ENCODE measurements around the gene FDX2. TPM values are rescaled to one million over a fixed set of nuclear protein-coding genes. Genes with fewer than 3 reads are reported as not detected.

The FDX2 gene
- polyA plus RNA-seq, 4 donors = 12.7 to 25.3 (median 15.8) TPM

DNA sequence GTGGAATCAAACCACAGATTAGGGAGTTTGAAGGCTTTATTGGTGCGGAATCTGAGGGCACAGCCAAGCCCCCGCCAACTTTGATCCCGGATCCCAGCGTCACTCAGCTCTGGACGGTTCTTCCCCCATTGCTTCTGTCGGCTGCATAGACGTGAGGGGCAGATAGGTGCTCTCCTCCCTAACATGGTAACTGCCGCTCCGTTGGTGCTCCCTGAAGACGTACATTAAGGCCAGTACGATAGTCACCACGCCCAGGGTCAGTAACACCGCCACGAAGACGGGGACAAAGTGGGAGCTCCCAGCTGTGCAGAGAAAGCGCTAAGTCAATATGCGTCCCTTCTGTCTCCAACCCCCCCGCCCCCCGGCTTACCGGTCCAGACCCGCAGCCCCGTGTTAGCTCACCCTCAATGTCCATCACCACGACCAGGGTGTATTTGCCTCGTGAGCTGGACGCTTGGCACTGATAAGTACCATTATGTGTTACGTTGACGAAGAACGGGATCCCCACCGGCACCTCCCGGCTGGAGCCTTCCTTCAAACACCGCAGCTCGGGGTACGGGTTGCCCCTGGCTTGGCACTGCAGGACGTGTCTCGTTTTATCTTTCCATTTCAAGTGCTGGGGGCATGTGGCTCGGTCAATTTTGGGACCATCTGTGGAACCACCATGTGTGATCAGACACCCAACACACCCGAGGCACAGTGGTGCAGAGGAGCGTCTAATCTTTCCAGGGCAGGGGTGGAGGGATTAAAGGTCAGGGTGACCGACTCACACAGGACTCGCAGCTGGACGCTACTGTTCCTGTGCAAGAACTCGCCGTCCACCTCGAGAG is 18.2 kb upstream of the FDX2 start:
- DNase-seq (ENCODE audit: low read depth in 4 of 4, low spot score in 3 of 4) = no peak

DNA sequence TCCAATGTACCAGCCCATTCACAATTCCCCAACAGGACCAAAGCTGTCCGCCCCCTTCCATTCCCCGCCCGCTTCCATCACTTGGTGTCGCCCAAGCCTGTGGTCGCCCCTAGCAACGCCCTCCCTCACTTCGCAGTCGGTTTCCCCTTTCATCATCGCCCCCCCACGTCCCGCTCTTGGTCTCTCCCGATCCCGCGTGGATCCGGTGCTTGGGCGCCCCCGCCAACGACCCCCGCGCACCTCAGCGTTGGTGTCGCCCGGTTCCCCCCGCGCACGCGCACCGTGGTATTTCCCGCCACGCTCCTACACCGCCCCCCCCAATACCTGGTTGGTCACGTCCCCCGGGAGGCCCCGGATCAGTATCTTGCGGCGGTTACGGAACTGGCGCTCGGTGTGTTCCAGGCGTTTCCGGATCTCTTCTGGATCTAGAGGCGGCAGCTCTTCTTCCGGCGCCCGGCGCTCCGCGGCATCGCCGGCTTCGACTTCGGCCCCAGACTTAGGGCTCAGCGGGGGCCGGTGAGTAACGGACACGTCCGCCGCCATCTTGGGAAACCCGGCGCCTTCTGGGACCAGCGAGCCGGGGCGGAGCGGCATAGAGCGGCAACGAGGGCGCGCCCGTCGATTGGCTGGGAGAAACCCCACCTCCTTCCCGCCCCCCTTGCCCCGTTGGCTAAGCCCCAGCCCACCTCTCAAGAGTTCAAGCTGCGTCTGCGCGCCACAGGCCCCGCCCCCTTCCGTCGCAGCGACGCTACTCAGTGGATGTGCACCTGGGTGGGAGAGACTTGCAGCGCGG is 17.3 kb upstream of the FDX2 start, which contains the start of gene RAVER1:
RAVER1 (minus strand) TSS at position 565 of the 793 bp plus-strand sequence; CDS start at position 543, 22 bp downstream.
- DNase-seq (ENCODE audit: low read depth in 4 of 4, low spot score in 3 of 4) = peak; percentile 89 to 94 (median 92)

DNA sequence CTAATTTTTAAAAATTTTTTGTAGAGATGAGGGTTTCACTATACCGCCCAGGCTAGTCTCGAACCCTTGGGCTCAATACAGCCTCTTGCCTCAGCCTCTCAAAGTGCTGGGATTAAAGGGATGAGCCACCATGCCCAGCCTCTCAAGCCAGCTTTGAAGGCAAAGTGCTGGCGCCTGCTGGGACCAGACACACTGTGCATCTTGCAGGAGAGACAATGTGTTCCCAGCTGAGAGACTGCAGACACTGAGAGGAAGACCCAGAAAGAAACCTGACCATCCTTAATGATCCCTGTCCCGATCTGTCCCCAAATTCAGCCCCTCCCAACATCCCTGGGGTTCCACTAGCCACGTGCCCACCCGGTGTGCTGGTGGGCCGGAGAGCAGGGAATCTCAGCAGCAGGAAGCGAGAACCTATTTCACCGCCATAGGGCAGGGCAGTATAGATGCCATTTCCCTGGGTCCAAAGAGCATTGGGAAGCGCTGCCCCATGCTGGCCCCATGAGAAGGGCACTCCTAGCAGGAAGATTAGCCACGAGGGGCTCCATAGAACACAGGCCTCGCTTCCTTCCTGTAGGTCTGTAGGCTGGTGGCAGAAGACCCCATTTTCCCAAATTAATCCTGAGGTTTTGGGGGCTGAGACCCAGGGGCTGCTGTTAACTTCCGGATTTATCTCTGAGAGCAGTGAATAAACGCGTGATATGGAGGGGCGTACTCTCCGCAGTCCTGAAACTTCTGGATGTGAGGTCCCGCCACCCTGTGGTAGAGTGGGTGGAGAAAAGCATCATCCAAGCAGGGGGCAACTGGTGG is 16.5 kb upstream of the FDX2 start:
- DNase-seq (ENCODE audit: low read depth in 4 of 4, low spot score in 3 of 4) = no peak

DNA sequence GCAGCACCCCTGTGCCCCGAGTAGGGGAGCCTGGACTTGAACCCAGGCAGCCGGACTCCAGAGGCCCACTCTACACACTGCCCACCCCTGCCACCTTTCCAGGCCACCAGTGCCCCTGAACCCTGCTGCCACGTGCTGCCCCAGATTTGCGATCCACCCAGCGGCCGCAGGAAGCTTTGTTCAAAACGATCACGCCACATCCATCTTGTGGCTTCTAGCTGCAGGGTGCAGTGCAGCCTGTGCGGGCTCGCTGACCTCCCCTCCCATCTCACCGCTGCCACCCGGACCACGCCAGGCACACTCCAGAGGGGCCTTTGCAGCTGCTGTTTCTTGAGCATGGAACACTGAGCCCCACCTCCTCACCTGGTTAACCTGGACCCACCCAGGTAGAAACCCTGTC is 13.7 kb upstream of the FDX2 start:
- no peak for DNase-seq (ENCODE audit: low read depth in 4 of 4, low spot score in 3 of 4)

DNA sequence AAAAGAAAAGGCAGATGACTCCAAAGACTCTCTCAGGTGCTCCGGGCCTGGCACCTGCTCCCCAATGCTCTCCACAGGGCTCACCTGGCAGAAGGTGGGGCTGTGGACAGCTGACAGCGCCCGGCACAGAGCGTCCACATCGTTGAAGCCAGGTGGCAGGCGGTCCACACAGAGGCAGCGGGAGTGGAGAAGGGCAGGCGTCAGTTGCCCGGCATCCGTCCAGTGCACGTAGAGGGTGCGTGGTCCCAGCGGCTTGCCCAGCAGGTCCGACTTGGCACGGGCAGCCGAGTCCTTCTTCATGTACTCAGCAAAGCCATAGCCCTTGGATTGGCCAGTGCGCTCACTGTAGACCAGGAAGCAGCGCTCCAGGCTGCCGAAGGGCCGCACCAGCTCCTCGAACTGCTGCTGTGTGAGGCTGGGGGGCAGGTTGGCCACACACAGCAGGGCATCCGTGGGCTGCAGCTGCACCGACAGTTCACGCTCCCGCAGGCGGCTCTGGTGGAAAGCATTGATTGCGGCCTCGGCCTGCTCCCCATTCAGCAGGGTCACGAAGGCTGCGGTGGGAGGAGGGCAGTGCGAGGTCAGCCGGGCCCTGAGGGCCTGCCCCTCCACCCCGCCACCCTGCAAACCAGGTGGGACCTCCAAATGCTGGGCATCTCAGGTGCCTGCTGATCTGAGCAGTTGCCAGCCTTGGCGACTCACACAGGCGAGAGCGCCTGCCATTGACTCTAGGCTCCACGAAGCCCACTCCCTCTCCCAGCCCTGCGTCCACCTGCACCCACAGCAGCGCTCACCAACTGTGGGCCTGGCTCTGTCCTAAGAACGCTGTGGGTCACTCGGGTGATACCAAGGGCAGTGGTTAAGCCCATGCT is 13.0 kb upstream of the FDX2 start:
- no peak for DNase-seq (ENCODE audit: low read depth in 4 of 4, low spot score in 3 of 4)

DNA sequence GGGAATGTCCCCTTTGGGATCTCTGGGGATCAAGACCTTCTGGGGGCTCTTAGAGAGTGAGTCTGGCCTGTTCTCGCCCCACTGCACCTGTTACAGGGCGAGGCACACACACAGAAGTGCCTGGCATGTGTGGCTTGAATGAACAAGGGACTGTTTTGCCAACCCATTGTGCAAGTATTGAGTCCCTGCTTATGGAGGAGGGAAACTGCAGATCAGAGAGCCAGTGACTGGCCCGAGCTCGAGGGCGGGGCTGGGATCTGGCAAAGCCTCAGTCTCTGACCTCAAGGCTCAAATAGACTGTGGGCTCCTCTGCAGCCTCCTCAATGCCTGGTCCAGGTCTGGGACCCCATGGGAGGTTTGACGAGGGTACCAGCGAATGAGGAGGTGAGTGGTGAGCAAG is 12.0 kb upstream of the FDX2 start:
- DNase-seq (ENCODE audit: low read depth in 4 of 4, low spot score in 3 of 4) = no peak

DNA sequence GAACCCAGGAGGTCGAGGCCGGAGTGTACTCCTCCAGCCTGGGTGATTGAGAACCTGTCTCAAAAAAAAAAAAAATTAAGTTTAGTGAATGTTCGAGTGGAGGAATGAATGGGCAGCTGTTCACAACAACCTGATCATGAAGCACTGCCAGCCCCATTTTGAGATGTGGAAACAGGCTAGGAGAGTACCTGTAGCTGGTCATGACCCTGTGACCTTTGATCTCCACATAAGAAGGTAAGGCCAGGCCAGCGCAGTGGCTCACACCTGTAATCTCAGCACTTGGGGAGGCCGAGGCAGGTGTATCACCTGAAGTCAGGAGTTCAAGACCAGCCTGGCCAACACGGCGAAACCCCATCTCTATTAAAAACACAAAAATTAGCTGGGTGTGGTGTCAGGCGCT is 9.9 kb upstream of the FDX2 start:
- DNase-seq (ENCODE audit: low read depth in 4 of 4, low spot score in 3 of 4) = no peak

DNA sequence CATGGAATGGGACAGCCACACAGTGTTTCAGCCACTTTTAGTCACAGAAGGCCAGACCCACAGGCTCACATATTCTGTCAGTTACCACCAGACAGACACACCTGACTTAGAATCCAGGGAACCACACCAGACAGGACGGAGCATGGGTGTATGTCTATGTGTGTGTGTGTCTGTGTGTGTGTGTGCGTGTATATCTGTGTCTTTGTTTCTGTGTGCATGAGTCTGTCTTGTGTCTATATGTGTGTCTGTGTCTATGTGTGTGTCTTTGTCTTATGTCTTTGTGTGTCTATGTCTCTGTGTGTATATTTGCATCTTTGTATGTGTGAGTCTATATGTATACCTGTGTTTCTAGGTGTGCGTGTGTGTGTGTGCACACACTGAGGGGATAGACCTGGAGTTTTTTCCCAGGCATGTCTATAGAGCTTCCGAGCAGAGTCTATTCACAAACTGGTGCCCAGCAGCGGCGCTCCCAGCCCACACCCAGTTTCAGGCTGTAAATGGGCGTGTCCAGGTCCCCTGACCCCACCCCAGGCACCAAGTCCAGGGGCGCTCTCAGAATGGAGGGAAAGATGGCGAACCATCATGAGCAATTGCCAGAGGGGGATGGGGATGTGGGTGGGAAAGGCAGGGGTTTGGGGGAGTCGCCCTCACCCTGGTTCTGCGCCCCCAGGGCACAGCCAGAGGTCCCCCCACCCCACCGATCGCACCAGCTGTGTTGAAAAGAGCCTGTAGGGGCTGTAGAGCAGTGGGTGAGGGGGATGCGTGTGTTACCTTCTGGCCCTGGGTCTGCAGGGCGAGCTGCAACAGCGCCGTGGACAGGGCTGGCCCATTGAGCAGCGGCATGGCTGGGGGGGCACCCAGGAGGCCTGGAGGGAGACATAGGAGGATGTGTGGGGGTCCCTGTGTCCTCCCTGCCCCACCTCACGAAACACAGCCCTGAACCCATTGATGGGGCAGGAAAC is 6.3 kb upstream of the FDX2 start:
- no peak for DNase-seq (ENCODE audit: low read depth in 4 of 4, low spot score in 3 of 4)

DNA sequence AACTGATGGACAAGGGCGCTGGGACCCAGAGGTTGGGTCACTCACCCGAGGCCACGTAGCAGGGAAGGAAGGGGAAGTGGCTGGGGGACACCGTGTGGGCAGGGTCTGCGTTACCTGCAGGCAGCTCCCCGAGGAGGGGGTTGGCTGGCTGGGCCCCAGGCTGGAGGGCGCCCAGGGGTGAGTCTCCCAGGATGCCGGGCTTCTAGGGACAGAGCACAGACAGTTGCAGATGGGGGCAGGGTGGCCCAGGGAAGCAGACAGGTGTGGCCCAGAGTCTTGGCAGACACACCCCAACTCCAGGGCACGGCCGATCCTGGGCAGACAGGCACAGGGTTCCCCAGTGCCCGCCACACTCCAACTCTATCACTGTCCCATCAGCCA is 5.6 kb upstream of the FDX2 start:
- DNase-seq (ENCODE audit: low read depth in 4 of 4, low spot score in 3 of 4) = no peak

DNA sequence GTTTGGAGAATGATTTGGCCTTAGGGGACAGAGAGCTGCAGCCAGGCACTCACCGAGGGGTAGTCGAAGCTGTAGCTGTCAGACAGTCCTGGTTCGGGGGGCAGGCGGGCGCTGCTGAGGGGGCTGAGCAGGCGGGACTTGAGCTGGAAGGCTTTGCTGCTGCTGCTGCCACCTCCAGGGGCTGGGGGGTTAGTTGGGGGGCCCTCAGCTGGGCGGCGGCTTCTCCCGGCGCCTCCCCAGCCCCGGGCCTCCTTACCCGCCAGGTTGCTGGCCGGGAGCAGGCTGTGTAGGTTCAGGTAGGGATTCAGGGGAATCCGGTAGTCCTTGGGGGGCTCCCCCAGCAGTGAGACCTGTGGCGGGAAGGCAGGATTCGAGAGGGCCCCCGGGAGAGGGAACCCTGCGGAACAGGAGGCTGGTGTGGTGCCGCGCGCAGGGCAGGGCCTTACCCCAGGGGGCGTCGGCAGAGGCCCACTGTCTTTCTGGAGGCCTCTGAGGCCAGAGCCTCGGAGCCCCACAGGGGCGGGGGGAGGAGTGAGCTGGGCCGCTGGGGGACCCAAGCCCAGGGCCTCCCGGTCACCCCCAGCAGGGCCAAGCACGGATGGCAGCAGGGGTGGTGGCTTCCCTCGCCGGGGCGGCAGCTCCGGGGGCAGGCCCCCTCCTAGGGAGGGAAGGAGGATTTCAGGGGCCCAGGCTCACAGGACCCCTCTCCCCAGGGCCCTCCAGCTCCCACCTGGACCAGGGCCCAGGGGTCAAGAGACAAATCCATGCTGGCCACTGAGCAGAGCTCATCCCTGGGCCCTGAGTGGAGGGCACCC is 5.0 kb upstream of the FDX2 start:
- no peak for DNase-seq (ENCODE audit: low read depth in 4 of 4, low spot score in 3 of 4)

DNA sequence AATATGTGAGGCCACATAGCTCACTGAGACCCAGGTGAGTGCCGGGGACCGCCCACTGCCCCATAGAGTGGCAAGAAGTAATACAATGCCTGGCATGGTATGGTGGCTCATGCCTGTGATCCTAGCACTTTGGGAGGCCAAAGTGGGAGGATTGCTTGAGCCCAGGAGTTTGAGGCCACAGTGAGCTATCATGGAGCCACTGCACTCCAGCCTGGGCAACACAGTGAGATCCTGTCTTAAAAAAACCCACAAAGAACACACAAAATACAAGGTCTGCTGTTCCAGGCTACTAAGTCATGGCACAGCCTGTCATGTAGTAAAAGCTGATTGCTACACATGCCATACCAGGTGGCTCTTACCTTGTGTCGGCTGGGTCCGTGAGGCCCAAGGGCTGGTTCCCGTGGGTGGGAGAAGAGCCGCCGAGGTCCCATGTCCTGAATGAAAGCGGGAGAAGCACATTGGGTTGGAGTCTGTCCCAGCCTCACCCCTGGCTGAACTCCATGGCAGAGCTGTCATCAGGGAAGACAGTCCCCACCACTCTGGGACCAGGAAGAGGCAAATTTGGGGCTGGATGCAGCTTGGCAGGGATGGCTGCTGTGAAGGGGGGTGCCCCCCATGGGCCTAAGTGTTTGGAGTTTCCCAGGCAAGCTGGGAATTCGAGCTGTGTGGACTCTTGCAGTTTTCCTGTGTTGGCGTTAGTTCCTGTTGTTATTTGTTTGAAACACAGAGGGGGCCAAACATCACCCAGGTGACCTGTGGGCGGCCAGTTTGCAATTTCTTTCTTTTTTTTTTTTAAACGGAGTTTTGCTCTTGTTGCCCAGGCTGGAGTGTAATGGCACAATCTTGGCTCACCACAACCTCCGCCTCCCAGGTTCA is 3.2 kb upstream of the FDX2 start:
- no peak for DNase-seq (ENCODE audit: low read depth in 4 of 4, low spot score in 3 of 4)

DNA sequence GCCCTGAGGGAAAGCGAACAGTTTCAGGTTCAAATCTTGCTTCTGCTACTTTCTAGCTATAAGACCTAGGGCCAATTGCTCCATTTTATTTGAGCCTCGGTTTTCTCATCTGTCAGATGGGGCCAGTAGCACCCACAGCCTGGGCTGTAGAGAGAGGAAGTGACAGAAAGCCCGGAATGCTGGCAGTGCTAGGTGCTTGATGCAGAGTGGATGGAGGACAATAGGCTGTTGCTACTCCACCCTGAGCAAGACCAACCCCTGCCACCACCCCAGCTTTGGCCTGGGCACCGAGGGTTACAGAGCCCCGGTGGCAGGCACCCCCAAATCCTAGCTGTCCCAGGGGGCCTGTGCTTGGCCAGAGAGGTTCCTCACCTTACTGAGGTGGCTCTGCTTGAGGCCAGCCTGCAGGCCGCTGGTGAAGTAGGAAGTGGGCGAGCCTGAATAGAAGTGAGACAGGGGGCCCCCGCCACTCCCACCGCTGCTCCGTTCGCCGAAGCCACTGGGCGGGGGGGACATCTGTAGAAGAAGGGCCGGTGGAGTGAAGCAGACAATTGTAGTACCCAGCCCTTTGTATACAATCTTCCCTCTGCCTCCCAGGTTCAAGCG is 2.1 kb upstream of the FDX2 start:
- DNase-seq (ENCODE audit: low read depth in 4 of 4, low spot score in 3 of 4) = no peak

DNA sequence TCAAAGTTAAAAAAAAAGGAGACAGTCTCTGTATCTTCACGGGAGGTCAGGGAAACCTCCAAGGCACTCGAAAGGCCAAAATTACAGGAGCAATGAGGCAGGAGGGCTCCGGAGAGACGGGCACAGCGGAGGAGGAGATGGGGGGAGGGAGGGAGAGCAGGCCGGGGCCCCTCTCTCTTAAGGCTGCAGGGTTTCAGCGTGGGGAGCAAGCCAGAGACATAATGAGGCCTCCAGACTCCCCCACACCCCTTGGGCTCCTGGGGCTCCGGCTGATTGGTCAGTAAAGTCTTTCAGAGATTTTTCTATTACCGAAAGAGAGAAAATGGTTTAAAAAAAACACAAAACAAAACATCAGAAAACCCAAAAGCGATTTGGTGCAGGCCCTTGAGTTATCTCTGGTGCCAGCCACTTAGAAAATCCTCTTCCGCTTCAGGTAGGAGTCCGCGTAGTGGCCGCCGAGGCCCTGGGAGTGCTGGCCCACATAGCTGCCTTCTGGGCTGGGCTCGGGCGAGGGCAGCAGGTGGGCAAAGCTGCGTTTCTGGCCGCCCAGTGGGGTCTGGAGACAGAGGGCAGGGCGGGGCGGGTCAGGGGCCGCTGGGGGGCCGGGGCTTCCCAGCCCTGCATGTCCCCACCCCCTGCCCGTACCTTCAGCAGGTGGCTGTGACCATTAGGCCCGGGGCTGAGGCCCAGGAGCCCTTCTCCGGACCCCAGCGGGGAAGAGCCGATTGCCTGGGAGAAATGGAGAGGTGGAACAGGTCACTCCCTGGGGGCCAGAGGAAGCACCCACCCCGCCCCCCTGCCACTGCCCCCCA is 1.4 kb upstream of the FDX2 start:
- no peak for DNase-seq (ENCODE audit: low read depth in 4 of 4, low spot score in 3 of 4)

DNA sequence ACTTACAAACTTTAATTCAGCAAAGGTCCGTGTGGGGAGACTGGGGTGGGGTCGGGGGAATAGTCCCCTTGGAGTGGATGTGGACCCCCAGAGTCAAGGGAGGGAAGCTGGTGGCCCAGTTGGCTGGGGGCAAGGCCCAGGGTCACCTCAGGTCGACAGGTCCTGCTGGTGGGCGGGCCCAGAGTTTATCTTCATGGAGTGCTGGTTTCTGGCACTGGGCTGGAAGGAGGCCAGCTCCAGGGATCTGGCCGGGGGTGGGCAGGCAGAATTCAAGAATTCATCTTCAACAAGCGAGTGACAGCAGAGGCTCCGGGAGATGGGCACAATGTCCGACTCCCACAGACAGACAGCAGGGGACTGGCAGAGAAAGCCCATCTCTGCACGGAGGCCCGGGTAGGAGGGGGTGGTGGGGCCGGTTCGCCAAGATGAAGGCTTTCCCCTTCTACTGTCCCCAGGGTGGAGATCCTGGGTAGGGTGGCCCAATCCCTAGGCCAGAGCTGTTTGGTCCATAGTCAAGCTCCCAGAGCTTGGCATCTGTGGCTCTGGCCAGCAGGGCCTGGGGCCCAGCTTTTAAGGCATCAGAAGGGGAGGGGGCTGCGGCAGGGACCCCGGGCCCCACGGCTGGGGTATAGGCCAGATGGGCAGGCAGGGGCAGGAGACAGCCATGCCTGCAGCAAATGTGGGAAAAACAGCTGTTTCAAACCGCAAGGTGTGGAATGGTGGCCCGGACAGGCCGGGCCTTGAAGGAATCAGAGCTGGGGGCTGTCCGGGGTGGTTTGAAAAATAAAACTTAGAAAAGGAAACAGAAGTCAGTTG is 622 bp upstream of the FDX2 start:
- no peak for DNase-seq (ENCODE audit: low read depth in 4 of 4, low spot score in 3 of 4)

DNA sequence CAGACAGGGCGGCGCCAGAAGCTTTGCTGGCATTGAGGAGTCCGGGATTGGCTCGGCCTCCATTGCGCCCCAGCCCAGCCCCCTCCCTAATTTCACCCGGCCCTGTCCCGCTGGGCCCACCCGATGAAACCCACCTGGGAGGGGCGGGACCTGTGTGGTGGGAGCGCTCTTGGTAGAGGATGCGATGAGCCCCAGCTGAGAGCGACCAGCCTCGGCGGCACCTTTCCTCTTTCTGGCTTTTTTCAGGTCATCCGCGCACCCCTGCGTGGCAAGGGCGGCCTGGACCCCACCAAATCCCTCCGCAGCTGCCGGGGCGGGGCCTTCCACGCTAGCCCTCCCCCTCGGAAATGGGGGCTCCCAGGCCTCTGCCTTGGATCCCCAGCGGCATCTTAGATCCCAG is 6.4 kb downstream of the FDX2 start, which contains the start of gene ZGLP1:
ZGLP1 (minus strand) TSS at position 393 of the 400 bp plus-strand sequence.
- DNase-seq (ENCODE audit: low read depth in 4 of 4, low spot score in 3 of 4) = no peak
